NB4 (cell line): ENCODE results near the gene HES4.

ENCODE experiments used
- POLR2A ChIP-seq: IDR thresholded peaks from 2 replicates; pipeline ENCODE4 v1.6.1; 2011; ENCODE audit warnings: mild to moderate bottlenecking; ENCODE audit not compliant: insufficient read length; ENCODE audit errors: extremely low read depth
- TF ChIP-seq, protein P1 (sequence below): IDR thresholded peaks from one replicate; pipeline ENCODE4 v1.5.1; 2012; ENCODE audit warnings: low read depth, low read length
- TF ChIP-seq, protein P2 (sequence below): IDR thresholded peaks from 2 replicates; pipeline ENCODE4 v1.6.1; 2011; ENCODE audit warnings: low read depth, low read length

DNA sequence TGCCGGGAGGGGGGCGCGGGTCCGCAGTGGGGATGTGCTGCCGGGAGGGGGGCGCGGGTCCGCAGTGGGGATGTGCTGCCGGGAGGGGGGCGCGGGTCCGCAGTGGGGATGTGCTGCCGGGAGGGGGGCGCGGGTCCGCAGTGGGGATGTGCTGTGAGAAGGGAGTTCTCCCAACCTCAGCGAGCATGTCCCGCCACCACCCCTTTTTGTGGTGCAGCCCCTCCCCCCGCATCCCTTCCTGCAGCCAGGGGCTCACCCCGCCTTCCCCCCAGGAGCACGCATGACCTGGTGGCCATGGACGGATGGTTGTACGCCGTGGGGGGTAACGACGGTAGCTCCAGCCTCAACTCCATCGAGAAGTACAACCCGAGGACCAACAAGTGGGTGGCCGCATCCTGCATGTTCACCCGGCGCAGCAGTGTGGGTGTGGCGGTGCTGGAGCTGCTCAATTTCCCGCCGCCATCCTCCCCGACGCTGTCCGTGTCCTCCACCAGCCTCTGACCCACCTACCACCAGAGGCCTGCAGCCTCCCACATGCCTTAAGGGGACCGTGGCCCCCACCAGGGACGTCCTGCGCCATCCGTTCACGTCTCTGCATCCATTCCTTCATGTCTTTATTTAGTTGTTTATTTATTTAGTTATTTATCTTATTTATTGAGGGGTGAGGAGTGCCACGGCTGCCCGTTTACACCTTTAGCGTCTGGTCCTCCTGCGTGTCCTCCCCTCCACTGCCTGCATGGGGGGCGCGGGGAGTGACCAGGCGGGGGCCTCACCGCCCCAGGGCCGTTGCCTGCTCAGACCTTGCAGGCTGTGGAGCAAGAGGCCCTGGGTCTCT is 35.0 kb downstream of the HES4 start:
- TF ChIP-seq POLR2A = no peak
- TF ChIP-seq, protein P1, sequence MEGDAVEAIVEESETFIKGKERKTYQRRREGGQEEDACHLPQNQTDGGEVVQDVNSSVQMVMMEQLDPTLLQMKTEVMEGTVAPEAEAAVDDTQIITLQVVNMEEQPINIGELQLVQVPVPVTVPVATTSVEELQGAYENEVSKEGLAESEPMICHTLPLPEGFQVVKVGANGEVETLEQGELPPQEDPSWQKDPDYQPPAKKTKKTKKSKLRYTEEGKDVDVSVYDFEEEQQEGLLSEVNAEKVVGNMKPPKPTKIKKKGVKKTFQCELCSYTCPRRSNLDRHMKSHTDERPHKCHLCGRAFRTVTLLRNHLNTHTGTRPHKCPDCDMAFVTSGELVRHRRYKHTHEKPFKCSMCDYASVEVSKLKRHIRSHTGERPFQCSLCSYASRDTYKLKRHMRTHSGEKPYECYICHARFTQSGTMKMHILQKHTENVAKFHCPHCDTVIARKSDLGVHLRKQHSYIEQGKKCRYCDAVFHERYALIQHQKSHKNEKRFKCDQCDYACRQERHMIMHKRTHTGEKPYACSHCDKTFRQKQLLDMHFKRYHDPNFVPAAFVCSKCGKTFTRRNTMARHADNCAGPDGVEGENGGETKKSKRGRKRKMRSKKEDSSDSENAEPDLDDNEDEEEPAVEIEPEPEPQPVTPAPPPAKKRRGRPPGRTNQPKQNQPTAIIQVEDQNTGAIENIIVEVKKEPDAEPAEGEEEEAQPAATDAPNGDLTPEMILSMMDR = no peak
- TF ChIP-seq, protein P2, sequence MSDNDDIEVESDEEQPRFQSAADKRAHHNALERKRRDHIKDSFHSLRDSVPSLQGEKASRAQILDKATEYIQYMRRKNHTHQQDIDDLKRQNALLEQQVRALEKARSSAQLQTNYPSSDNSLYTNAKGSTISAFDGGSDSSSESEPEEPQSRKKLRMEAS = no peak
